ENCODE results near the gene PARS2.

DNA sequence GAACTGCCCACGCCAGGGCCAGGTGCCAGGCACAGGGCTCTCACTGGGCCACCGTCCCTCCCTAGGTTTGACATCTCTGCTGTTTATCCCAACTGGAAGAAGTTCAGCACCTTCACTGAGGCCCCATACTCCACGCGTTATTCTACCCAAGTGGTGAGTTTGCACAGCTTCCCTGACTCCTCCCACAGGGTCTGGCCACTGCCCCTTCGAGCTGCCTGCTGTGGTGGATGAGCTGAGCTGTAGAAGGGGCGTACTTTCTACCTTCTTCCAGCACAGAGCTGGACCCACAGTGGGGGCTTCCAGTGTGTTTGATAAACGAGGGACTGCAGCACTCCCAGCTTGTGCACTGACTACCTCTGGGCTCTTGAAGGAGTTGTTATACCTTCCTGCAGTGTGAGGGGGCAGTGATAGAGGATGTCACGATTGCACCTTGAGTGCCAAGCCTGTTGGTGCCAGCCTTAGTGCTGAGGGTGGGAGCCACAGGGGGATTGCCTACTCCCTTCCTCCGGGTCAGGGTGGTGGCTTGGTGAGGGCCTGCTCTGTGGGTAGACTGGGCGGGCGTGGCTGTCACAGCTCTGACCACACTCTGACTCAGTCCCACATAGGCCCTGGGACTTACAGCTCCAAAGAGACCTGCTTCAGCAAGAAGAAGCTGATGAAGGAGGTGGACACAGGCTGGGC, 42.7 kb upstream of the PARS2 start:
- TF ChIP-seq CTCF (IDR thresholded peaks at IDR 0.05; ENCODE audit: poor library complexity) (no peak), EZH2 (IDR thresholded peaks at IDR 0.05; ENCODE audit: borderline replicate concordance) (no peak), EZH2phosphoT487 (IDR thresholded peaks at IDR 0.05; ENCODE audit: low read depth, severe bottlenecking, unreplicated experiment) (no peak)
